Stimulated activated CD4-positive, alpha-beta T cell treated with anti-CD3 and anti-CD28 coated beads, Interleukin-12 subunit alpha, Interleukin-12 subunit beta, amount 100 ng/mL, for 4 hours (primary cell): ENCODE measurements around the gene SLC9A3.
"Not testable (repeated sequence)": the region's sequence is repeated elsewhere in the genome, so short reads cannot be mapped to it uniquely, and the experiment has no call there.

Source experiments
- DNase-seq: peaks from one replicate; pipeline ENCODE4 v3.0.0-alpha.2; 2020

The SLC9A3 gene

GRCh38 chr5:524234-524972, at the start of gene SLC9A3:
TSS of gene SLC9A3 (minus strand) at chr5:524449.
- no peak for DNase-seq

GRCh38 chr5:573976-574375, 49.7 kb upstream of the SLC9A3 start:
- no peak for DNase-seq

GRCh38 chr5:573206-573605, 49.0 kb upstream of the SLC9A3 start:
- DNase-seq = no peak

- no peak for DNase-seq
Measured at GRCh38 chr5:572398-573019, 48.3 kb upstream of the SLC9A3 start.

GRCh38 chr5:571791-572190, 47.5 kb upstream of the SLC9A3 start:
- DNase-seq = no peak

GRCh38 chr5:570886-571285, 46.6 kb upstream of the SLC9A3 start:
- no peak for DNase-seq

- DNase-seq = no peak
Measured at GRCh38 chr5:570446-570845, 46.2 kb upstream of the SLC9A3 start.

GRCh38 chr5:569868-570361, 45.7 kb upstream of the SLC9A3 start:
- no peak for DNase-seq

- no peak for DNase-seq
Measured at GRCh38 chr5:569358-569867, 45.2 kb upstream of the SLC9A3 start.

- no peak for DNase-seq
Measured at GRCh38 chr5:568809-569208, 44.6 kb upstream of the SLC9A3 start.

GRCh38 chr5:568061-568781, 44.0 kb upstream of the SLC9A3 start:
- no peak for DNase-seq

- DNase-seq = no peak
Measured at GRCh38 chr5:567664-568060, 43.4 kb upstream of the SLC9A3 start.

GRCh38 chr5:566636-567309, 42.5 kb upstream of the SLC9A3 start:
- DNase-seq = no peak

- no peak for DNase-seq
Measured at GRCh38 chr5:565782-566440, 41.7 kb upstream of the SLC9A3 start.

GRCh38 chr5:561408-561807, 37.2 kb upstream of the SLC9A3 start:
- no peak for DNase-seq

- DNase-seq = no peak
Measured at GRCh38 chr5:560792-561166, 36.5 kb upstream of the SLC9A3 start.

GRCh38 chr5:558871-559503, 34.7 kb upstream of the SLC9A3 start:
- DNase-seq = no peak

- DNase-seq = no peak
Measured at GRCh38 chr5:558326-558725, 34.1 kb upstream of the SLC9A3 start.

GRCh38 chr5:557917-558316, 33.7 kb upstream of the SLC9A3 start:
- not testable (repeated sequence) for DNase-seq

GRCh38 chr5:556909-557441, 32.7 kb upstream of the SLC9A3 start:
- no peak for DNase-seq

- DNase-seq = no peak
Measured at GRCh38 chr5:555058-555623, 30.9 kb upstream of the SLC9A3 start.
